Measurements from ENCODE around the gene PTPN3. TPM values are rescaled to one million over a fixed set of nuclear protein-coding genes. Genes with fewer than 3 reads are reported as not detected.

Gene PTPN3
- total and polyA plus RNA-seq, 10 of the 15 experiments (the other 5 are each of a cell fraction or from before 2014, with no cell fraction given): 0.18 to 1.3 (median 0.39) TPM

DNA sequence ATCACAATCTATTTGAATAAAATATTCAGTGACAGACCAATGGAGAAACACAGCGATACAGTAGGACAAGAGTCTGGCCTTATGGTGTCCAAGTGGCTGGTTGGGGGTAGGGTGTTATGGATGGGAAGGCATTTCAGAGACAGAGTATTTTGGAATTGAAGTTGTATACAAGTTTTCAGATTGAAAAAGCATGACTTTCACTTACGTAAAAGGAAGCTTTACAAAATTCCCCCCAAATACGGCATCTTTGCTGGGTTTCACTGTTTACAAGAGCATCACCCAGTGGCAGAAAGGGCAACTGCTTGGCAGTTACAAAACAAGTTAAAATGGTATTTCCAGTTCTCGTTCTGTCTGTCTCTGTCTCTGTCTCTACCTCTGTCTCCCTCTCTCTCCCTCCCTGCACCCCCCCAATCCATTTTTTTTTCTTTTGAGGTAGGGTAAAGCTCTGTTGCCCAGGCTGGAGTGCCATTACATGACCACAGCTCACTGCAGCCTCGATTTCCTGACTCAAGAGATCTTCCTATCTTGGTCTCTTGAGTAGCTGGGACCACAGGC is 86.2 kb downstream of the PTPN3 start (continued):
- TF ChIP-seq BHLHE40 (IDR thresholded peaks at IDR 0.05; ENCODE audit: borderline replicate concordance in 1 of 2, low read depth in 2 of 2, low read length in 1 of 2) (peak; percentile 54 to 72), ZBED1 (IDR thresholded peaks at IDR 0.05; ENCODE audit: borderline replicate concordance) (no peak), ASH2L (IDR thresholded peaks at IDR 0.05; ENCODE audit: borderline replicate concordance, low read depth) (no peak), ZNF24 (IDR thresholded peaks at IDR 0.05) (peak; percentile 32; the same call in 1 of the 2 replicates), CUX1 (IDR thresholded peaks at IDR 0.05; ENCODE audit: insufficient replicate concordance, low read depth, low read length) (peak; percentile 45), SMAD5 (IDR thresholded peaks at IDR 0.05; ENCODE audit: low read depth) (no peak), SREBF1 (IDR thresholded peaks at IDR 0.05; ENCODE audit: low read length) (no peak), NFYA (IDR thresholded peaks at IDR 0.05; ENCODE audit: borderline replicate concordance, low read depth, low read length) (no peak), CHD2 (IDR thresholded peaks at IDR 0.05; ENCODE audit: borderline replicate concordance, low read depth, low read length) (peak; percentile 72; the same call in 1 of the 2 replicates), SIX5 (IDR thresholded peaks at IDR 0.05; ENCODE audit: low read depth, low read length, severe bottlenecking) (no peak), EP300 (IDR thresholded peaks at IDR 0.05; ENCODE audit: borderline replicate concordance in 1 of 2, control insufficient read depth in 1 of 2, low read depth in 2 of 2, low read length in 2 of 2) (peak; percentile 92 to 96), HSF1 (IDR thresholded peaks at IDR 0.05; ENCODE audit: low read depth, low read length) (no peak), SP1 (IDR thresholded peaks at IDR 0.05; ENCODE audit: low read depth, low read length) (no peak), SIN3A (IDR thresholded peaks at IDR 0.05; ENCODE audit: low read depth, low read length) (no peak), FOXM1 (IDR thresholded peaks at IDR 0.05; ENCODE audit: low read depth, low read length) (no peak), CBX5 (IDR thresholded peaks at IDR 0.05; ENCODE audit: low read depth) (no peak), NFYB (IDR thresholded peaks at IDR 0.05; ENCODE audit: insufficient read depth, low read depth, low read length) (no peak), DPF2 (IDR thresholded peaks at IDR 0.05) (peak; percentile 8), SPI1 (IDR thresholded peaks at IDR 0.05; ENCODE audit: borderline replicate concordance, insufficient read depth, low read depth, low read length) (peak; percentile 10; the same call in 1 of the 2 replicates), PML (IDR thresholded peaks at IDR 0.05; ENCODE audit: low read length) (no peak), CREM (IDR thresholded peaks at IDR 0.05; ENCODE audit: low read depth) (peak; percentile 92)
- TF ChIP-seq, protein P1, sequence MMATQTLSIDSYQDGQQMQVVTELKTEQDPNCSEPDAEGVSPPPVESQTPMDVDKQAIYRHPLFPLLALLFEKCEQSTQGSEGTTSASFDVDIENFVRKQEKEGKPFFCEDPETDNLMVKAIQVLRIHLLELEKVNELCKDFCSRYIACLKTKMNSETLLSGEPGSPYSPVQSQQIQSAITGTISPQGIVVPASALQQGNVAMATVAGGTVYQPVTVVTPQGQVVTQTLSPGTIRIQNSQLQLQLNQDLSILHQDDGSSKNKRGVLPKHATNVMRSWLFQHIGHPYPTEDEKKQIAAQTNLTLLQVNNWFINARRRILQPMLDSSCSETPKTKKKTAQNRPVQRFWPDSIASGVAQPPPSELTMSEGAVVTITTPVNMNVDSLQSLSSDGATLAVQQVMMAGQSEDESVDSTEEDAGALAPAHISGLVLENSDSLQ (IDR thresholded peaks at IDR 0.05): no peak

Measured in GM12878 (cell line).